AG09319 (cell line): ENCODE data around the gene TASOR2.

ENCODE experiments used
- DNase-seq: peaks from one replicate; pipeline ENCODE4 v3.0.0-alpha.2; 2010; ENCODE audit warnings: low read depth; ENCODE audit errors: extremely low read depth
- CTCF ChIP-seq: IDR thresholded peaks from 2 replicates; pipeline ENCODE4 v1.5.1; 2011; ENCODE audit warnings: low read depth, mild to moderate bottlenecking, inconsistent platforms, low read length, moderate library complexity

Gene TASOR2

GRCh38 chr10:5684318-5684970 is at the start of gene TASOR2:
TASOR2 (plus strand) TSS chr10:5684838; CDS start chr10:5720643, 35,805 bp downstream.
- TF ChIP-seq CTCF: no peak
- DNase-seq: peak; percentile 92

DNA sequence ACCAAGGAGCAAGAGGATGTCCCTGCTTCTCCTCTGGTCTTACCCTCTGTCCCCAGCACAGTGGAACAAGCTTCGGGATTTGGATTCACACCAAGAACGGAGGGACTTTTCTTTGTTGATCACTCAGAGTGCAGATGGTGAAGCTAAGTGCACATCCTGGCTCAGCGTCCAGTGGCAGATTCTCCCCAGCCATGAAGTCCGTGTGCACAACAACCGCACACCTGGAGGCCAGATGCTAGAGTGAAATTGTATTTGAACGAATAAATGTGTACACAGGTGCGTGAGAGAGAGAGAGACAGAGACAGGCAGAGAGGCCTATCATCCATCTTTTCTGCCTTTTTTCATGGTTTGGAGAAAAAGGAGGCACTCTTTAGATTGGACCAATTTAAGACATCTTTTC is 49.7 kb upstream of the TASOR2 start:
- no peak for TF ChIP-seq CTCF
- DNase-seq: no peak

- TF ChIP-seq CTCF: no peak
- no peak for DNase-seq
Measured at GRCh38 chr10:5638494-5638893, 46.1 kb upstream of the TASOR2 start.

DNA sequence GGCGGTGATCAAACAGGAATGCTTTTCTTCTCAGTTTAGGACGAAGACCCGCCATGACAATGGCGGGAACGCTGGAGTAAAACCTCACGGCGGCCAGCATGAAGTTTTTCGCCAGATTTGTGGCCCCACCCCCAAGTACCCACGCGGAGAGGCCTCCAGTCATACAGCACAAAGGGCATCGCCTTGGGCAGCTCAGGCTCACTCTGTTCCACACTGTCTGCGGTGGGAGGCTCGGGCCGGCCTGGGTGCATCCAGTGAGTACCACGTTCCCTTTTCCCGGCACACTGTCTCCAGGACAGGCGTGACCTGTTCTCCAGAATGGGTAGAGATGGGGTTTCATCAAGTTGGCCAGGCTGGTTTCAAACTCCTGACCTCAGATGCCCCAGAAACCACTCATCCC is 45.6 kb upstream of the TASOR2 start:
- no peak for TF ChIP-seq CTCF
- no peak for DNase-seq

GRCh38 chr10:5640036-5640435 is 44.6 kb upstream of the TASOR2 start:
- TF ChIP-seq CTCF: no peak
- no peak for DNase-seq

- TF ChIP-seq CTCF: no peak
- no peak for DNase-seq
Measured at GRCh38 chr10:5640501-5640900, 44.1 kb upstream of the TASOR2 start.

- TF ChIP-seq CTCF: no peak
- DNase-seq: no peak
Measured at GRCh38 chr10:5641501-5641900, 43.1 kb upstream of the TASOR2 start.
